Measurements from ENCODE around the gene ZNF76. TPM values are rescaled to one million over a fixed set of nuclear protein-coding genes. Genes with fewer than 3 reads are reported as not detected.

Gene ZNF76
- total RNA-seq, 1 experiment from 2014 or later: 39.9 TPM

- DNase-seq: no peak
- H3K4me3 ChIP-seq: no peak overlapping the region
- CTCF ChIA-PET: no interaction called here
- no TSS peak for BruUV-seq (replicated peaks)
- no peaks in the 10 kb centered on the region for H3K27me3 ChIP-seq (ENCODE audit: insufficient read depth, low read depth)
- no peak overlapping the region for H2AFZ ChIP-seq
- H3F3A ChIP-seq (ENCODE audit: insufficient read depth, low read depth): no peaks in the 10 kb centered on the region
- H3K9me3 ChIP-seq (ENCODE audit: insufficient read depth, low read depth): peaks cover 13% of the 10 kb centered on the region; the same call in 1 of the 2 replicates
- no peaks in the 10 kb centered on the region for H3K4me1 ChIP-seq (replicated peaks; ENCODE audit: insufficient read depth)
- TF ChIP-seq, protein P1, sequence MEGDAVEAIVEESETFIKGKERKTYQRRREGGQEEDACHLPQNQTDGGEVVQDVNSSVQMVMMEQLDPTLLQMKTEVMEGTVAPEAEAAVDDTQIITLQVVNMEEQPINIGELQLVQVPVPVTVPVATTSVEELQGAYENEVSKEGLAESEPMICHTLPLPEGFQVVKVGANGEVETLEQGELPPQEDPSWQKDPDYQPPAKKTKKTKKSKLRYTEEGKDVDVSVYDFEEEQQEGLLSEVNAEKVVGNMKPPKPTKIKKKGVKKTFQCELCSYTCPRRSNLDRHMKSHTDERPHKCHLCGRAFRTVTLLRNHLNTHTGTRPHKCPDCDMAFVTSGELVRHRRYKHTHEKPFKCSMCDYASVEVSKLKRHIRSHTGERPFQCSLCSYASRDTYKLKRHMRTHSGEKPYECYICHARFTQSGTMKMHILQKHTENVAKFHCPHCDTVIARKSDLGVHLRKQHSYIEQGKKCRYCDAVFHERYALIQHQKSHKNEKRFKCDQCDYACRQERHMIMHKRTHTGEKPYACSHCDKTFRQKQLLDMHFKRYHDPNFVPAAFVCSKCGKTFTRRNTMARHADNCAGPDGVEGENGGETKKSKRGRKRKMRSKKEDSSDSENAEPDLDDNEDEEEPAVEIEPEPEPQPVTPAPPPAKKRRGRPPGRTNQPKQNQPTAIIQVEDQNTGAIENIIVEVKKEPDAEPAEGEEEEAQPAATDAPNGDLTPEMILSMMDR (conservative IDR thresholded peaks at IDR 0.05): no peak
- TF ChIP-seq EZH2 (IDR thresholded peaks at IDR 0.05; ENCODE audit: low read depth): no peak
- H3K9me2 ChIP-seq (ENCODE audit: insufficient read depth): no peaks in the 10 kb centered on the region
- no peaks in the 10 kb centered on the region for H4K20me1 ChIP-seq (ENCODE audit: insufficient read depth)
- H3K79me2 ChIP-seq (ENCODE audit: low read depth): no peaks in the 10 kb centered on the region
- no peak overlapping the region for H3K27ac ChIP-seq
- no peaks in the 10 kb centered on the region for H3K36me3 ChIP-seq (ENCODE audit: low read depth)
- no peak overlapping the region for H3K4me2 ChIP-seq
- intact Hi-C loops (cut with micrococcal nuclease; ENCODE audit: unreplicated experiment): no loop called here
- POLR2A ChIA-PET (ENCODE audit: unreplicated experiment): no interaction called here
These were observed 24.6 kb upstream of the ZNF76 start for GRCh38 chr6:35234901-35235300.

DNA sequence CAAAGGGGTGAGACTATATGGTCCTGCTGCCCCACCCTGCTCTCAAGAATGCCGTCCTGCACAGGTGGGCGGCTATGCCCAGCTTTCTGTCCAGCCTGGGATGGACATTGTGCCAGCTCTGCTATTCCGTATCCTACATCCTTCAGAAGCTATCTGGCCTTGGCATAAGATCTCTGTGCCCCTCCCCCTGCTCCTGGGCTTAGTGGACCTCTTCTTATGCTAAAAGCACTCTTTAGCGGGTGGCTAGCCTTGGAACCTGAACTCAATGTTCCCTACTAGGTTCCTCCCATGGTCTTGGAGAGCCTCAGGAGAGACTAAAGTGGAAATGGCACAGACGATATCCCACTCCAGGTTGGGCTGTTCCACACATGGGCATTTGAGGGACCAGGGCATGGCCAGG, 23.3 kb upstream of the ZNF76 start:
- H4K20me1 ChIP-seq (ENCODE audit: insufficient read depth): no peaks in the 10 kb centered on the region
- TF ChIP-seq EZH2 (IDR thresholded peaks at IDR 0.05; ENCODE audit: low read depth): no peak
- TF ChIP-seq, protein P1 (conservative IDR thresholded peaks at IDR 0.05): no peak
- no peak for DNase-seq
- intact Hi-C loops (cut with micrococcal nuclease; ENCODE audit: unreplicated experiment): no loop called here
- ChIA-PET POLR2A (ENCODE audit: unreplicated experiment) (no interaction called here), CTCF (no interaction called here)
- peaks cover 3% of the 10 kb centered on the region; the same call in 1 of the 2 replicates for H3K4me1 ChIP-seq (replicated peaks; ENCODE audit: insufficient read depth)
- H3K27ac ChIP-seq: no peak overlapping the region
- H3K4me2 ChIP-seq: no peak overlapping the region
- H2AFZ ChIP-seq: no peak overlapping the region
- BruUV-seq (replicated peaks): no TSS peak
- H3K79me2 ChIP-seq (ENCODE audit: low read depth): no peaks in the 10 kb centered on the region
- H3K36me3 ChIP-seq (ENCODE audit: low read depth): no peaks in the 10 kb centered on the region
- no peaks in the 10 kb centered on the region for H3K9me2 ChIP-seq (ENCODE audit: insufficient read depth)
- H3F3A ChIP-seq (ENCODE audit: insufficient read depth, low read depth): 0 out of 2 replicates have a peak, but pooled peaks cover 3% of the 10 kb centered on the region
- H3K27me3 ChIP-seq (ENCODE audit: insufficient read depth, low read depth): no peaks in the 10 kb centered on the region
- no peak overlapping the region for H3K4me3 ChIP-seq
- H3K9me3 ChIP-seq (ENCODE audit: insufficient read depth, low read depth): peaks cover 13% of the 10 kb centered on the region; the same call in 1 of the 2 replicates

DNA sequence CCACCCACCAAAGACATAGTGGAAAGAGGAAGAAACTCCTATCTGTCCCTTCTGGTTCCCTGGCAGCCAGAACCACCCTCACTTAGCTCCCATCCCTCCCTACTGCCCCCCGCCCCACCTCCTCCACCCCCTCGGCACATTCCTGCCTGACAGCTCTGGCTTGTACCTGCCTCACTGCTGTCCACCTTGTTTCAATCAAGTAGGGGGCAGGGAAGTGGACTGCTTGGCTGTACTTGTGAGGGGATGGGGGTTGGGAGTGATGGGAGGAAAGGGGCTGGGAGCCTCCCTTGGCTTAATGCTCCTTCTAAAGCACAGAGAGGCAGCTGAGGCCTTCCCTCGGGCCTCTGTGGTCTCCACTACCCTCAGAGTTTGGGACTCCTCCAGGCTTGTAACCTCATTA, 22.1 kb upstream of the ZNF76 start:
- no peaks in the 10 kb centered on the region for H3K27me3 ChIP-seq (ENCODE audit: insufficient read depth, low read depth)
- intact Hi-C loops (cut with micrococcal nuclease; ENCODE audit: unreplicated experiment): no loop called here
- no peak overlapping the region for H2AFZ ChIP-seq
- TF ChIP-seq, protein P1 (conservative IDR thresholded peaks at IDR 0.05): no peak
- no peak for TF ChIP-seq EZH2 (IDR thresholded peaks at IDR 0.05; ENCODE audit: low read depth)
- H3K36me3 ChIP-seq (ENCODE audit: low read depth): no peaks in the 10 kb centered on the region
- no peak overlapping the region for H3K4me3 ChIP-seq
- DNase-seq: no peak
- ChIA-PET POLR2A (ENCODE audit: unreplicated experiment) (no interaction called here), CTCF (no interaction called here)
- H3K9me3 ChIP-seq (ENCODE audit: insufficient read depth, low read depth): peaks cover 13% of the 10 kb centered on the region; the same call in 1 of the 2 replicates
- no peak overlapping the region for H3K27ac ChIP-seq
- peaks cover 14% of the 10 kb centered on the region for H3K4me1 ChIP-seq (replicated peaks; ENCODE audit: insufficient read depth)
- no peaks in the 10 kb centered on the region for H3K79me2 ChIP-seq (ENCODE audit: low read depth)
- no peaks in the 10 kb centered on the region for H4K20me1 ChIP-seq (ENCODE audit: insufficient read depth)
- no peak overlapping the region for H3K4me2 ChIP-seq
- peaks cover 11% of the 10 kb centered on the region for H3F3A ChIP-seq (ENCODE audit: insufficient read depth, low read depth)
- no TSS peak for BruUV-seq (replicated peaks)
- H3K9me2 ChIP-seq (ENCODE audit: insufficient read depth): no peaks in the 10 kb centered on the region
